IPS DF 19.7 (cell line): ENCODE results near the gene RECQL5.
"Not testable (repeated sequence)": the region's sequence is repeated elsewhere in the genome, so short reads cannot be mapped to it uniquely, and the experiment has no call there.

Experiments
- DNase-seq: peaks from one replicate; pipeline ENCODE4 v3.0.0-alpha.2; 2013; ENCODE audit warnings: low read depth, low spot score

The RECQL5 gene

GRCh38 chr17:75616521-75617122 lies 50.3 kb downstream of the RECQL5 start:
- DNase-seq = no peak

- DNase-seq = no peak
These were observed 51.7 kb downstream of the RECQL5 start for GRCh38 chr17:75615301-75615700.

- DNase-seq = no peak
These were observed 52.2 kb downstream of the RECQL5 start for GRCh38 chr17:75614556-75615270.

GRCh38 chr17:75614006-75614405 lies 52.9 kb downstream of the RECQL5 start:
- DNase-seq = no peak

GRCh38 chr17:75612906-75613626 lies 53.9 kb downstream of the RECQL5 start:
- no peak for DNase-seq

GRCh38 chr17:75611851-75612429 lies 55.0 kb downstream of the RECQL5 start:
- DNase-seq = no peak

- DNase-seq = no peak
These were observed 56.6 kb downstream of the RECQL5 start for GRCh38 chr17:75610103-75610984.

GRCh38 chr17:75607086-75607485 lies 59.9 kb downstream of the RECQL5 start:
- DNase-seq = no peak

- no peak for DNase-seq
These were observed 61.2 kb downstream of the RECQL5 start for GRCh38 chr17:75605790-75606189.

GRCh38 chr17:75604034-75604695 lies 62.8 kb downstream of the RECQL5 start:
- no peak for DNase-seq

GRCh38 chr17:75603123-75603522 lies 63.8 kb downstream of the RECQL5 start:
- no peak for DNase-seq

- DNase-seq = no peak
These were observed 64.3 kb downstream of the RECQL5 start for GRCh38 chr17:75602644-75603043.

GRCh38 chr17:75601057-75601987 lies 65.6 kb downstream of the RECQL5 start:
- DNase-seq = peak; percentile 65

- DNase-seq = no peak
These were observed 70.5 kb downstream of the RECQL5 start for GRCh38 chr17:75596320-75597087.

- no peak for DNase-seq
These were observed 71.0 kb downstream of the RECQL5 start for GRCh38 chr17:75595920-75596313.

GRCh38 chr17:75595284-75595919 lies 71.6 kb downstream of the RECQL5 start:
- DNase-seq = no peak

- no peak for DNase-seq
These were observed 72.3 kb downstream of the RECQL5 start for GRCh38 chr17:75594499-75595283.

- DNase-seq = not testable (repeated sequence)
These were observed 73.5 kb downstream of the RECQL5 start for GRCh38 chr17:75593430-75593829.
